ENCODE results near the gene DLX6. TPM values are rescaled to one million over a fixed set of nuclear protein-coding genes. Genes with fewer than 3 reads are reported as not detected.

Gene DLX6
- total RNA-seq, 2 donors from 2014 or later, result not detected

DNA sequence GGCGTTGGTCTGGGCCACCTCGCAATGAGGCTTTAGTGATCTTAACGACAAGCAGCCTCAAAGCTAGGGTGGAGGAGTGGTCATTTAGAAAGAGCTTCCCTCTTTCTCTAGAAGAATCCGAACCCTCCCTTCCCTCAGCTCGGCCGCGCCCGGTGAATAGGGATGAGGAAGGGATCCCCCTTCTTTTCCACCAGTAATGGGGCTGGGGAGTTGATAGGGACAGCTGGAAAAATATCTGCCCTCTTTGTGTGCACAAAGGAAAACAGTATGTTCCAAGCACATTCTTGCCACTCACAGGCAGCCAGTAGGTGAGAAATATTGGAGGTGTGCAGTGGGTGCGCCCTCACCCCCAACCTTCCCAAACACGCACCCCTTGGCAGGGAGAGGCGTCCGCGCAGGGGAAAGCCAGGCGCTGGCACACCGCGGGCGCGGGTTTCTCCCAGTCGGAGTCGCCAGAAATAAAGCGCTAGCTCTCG, 12.8 kb downstream of the DLX6 start:
- DNase-seq (no peak), ATAC-seq (no peak)
- H3K4me3 Mint-ChIP-seq, result no peak overlapping the region
- H3K27me3 Mint-ChIP-seq, result peaks cover 97% of the 10 kb centered on the region
- peaks cover 20% of the 10 kb centered on the region for H3K4me1 Mint-ChIP-seq
- H3K36me3 Mint-ChIP-seq (ENCODE audit: low read depth), result peaks cover 13% of the 10 kb centered on the region
- H3K9me3 ChIP-seq (ENCODE audit: control insufficient read depth, low read length, poor library complexity, severe bottlenecking), result no peaks in the 10 kb centered on the region
- H3K27ac Mint-ChIP-seq, result no peak overlapping the region

DNA sequence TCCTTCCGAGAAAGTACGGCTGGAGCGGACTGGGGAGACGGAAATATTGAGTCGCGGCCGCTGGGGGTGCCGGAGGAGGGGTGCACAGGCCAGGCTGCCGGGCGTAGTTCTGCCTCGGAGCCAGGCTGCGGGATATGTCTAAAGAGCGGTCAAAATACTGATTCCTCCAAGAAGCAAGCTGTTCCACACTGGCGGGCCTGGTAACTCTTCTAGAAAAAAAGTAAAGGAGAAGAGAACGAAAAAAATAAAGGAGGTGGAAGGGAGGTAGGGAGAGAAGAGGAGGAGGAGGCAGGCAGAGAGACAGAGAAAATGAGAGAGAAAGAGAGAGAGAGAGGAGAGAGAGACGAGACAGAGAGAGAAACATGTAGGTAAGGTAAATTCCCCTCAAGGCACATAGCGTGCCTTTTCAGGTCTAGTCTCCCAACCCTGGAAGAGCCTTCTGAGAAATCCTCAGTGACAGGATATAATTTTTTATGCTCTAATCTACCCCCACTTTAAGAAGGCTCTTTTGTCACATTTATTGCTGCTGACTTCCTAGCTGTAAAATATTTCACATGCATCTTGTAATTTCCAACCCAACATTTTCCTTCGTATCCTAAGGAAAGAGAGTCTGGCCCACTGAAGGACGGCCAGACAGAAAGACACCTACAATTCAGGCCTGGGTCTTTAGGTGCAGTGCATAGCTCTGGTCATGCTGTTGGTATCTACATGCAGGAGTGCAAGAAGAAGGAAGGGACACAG, 13.6 kb downstream of the DLX6 start:
- DNase-seq (no peak), ATAC-seq (no peak)
- Mint-ChIP-seq H3K4me3 (no peak overlapping the region), H3K36me3 (ENCODE audit: low read depth) (peaks cover 13% of the 10 kb centered on the region), H3K4me1 (peaks cover 18% of the 10 kb centered on the region), H3K27ac (no peak overlapping the region), H3K27me3 (peaks cover 95% of the 10 kb centered on the region)
- no peaks in the 10 kb centered on the region for H3K9me3 ChIP-seq (ENCODE audit: control insufficient read depth, low read length, poor library complexity, severe bottlenecking)

GRCh38 chr7:97019710-97020225, 14.4 kb downstream of the DLX6 start:
- ATAC-seq (no peak), DNase-seq (no peak)
- Mint-ChIP-seq H3K4me1 (peaks cover 24% of the 10 kb centered on the region), H3K36me3 (ENCODE audit: low read depth) (peaks cover 13% of the 10 kb centered on the region), H3K4me3 (no peak overlapping the region), H3K27me3 (peaks cover 95% of the 10 kb centered on the region), H3K27ac (no peak overlapping the region)
- no peaks in the 10 kb centered on the region for H3K9me3 ChIP-seq (ENCODE audit: control insufficient read depth, low read length, poor library complexity, severe bottlenecking)

DNA sequence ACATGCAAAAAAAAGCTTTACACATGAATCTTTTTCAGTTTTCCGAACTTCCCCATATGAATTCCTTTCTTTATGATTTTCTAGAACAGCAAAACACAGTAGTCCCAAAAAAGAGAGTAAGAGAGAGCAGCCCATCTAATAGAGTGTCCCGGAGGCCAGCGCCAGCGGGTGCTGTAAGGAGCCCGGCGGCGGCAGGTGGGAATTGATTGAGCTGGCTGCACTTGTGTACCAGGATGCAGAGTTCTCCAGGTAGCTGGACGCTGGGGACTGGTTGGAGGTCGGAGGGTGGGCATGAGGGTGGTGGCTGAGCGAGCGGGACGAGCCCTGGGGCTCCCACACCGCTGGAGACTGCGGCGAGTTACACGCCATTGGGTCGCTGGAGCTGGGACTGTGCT, 15.2 kb downstream of the DLX6 start:
- Mint-ChIP-seq H3K4me1 (peaks cover 28% of the 10 kb centered on the region), H3K27me3 (peaks cover 95% of the 10 kb centered on the region), H3K4me3 (peak overlapping the region; percentile 1)

GRCh38 chr7:97020996-97021746, 15.8 kb downstream of the DLX6 start:
- Mint-ChIP-seq H3K4me1 (peaks cover 33% of the 10 kb centered on the region), H3K27me3 (peaks cover 95% of the 10 kb centered on the region), H3K36me3 (ENCODE audit: low read depth) (peaks cover 13% of the 10 kb centered on the region), H3K4me3 (peak overlapping the region; percentile 58), H3K27ac (peak overlapping the region; percentile 51)
- no peaks in the 10 kb centered on the region for H3K9me3 ChIP-seq (ENCODE audit: control insufficient read depth, low read length, poor library complexity, severe bottlenecking)
- no peak for ATAC-seq
- no peak for DNase-seq

More for the DNA sequence above, 15.2 kb downstream of the DLX6 start:
- ATAC-seq, result no peak
- peak overlapping the region; percentile 51 for H3K27ac Mint-ChIP-seq
- peaks cover 13% of the 10 kb centered on the region for H3K36me3 Mint-ChIP-seq (ENCODE audit: low read depth)
- no peak for DNase-seq
- H3K9me3 ChIP-seq (ENCODE audit: control insufficient read depth, low read length, poor library complexity, severe bottlenecking), result no peaks in the 10 kb centered on the region

DNA sequence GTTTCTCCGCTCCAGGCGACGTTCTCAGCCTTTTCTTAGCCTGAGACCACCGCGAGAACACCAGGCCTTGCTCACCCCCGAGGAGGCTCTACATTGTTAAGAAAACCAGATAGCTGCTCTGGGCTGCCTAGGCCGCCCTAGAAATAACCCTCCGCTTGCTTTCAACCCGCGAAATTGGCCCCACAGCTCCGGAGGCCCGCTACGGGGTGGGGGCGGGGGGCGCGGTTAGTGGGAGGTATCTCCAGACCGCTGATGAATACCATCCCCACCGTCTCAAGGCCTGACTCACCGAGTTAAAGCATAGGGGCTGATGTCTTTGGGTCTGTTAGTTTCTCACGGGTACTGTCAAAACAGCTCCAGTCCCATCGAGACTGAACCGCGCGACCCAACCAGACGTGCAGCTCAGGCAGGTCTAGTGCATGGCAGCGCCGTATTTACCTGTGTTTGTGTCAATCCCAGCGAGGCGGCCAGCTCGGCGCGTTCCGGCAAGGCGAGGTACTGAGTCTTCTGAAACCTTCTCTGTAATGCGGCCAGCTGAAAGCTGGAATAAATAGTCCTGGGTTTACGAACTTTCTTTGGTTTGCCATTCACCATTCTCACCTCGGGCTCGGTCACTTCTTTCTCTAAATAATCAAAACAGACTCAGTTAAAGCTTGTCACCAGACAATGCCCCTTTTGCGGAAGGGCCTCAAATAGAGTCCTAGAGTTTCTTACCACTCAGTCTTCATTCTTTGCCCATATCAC, 16.6 kb downstream of the DLX6 start:
- Mint-ChIP-seq H3K27ac (no peak overlapping the region), H3K4me3 (peak overlapping the region; percentile 58)

DNA sequence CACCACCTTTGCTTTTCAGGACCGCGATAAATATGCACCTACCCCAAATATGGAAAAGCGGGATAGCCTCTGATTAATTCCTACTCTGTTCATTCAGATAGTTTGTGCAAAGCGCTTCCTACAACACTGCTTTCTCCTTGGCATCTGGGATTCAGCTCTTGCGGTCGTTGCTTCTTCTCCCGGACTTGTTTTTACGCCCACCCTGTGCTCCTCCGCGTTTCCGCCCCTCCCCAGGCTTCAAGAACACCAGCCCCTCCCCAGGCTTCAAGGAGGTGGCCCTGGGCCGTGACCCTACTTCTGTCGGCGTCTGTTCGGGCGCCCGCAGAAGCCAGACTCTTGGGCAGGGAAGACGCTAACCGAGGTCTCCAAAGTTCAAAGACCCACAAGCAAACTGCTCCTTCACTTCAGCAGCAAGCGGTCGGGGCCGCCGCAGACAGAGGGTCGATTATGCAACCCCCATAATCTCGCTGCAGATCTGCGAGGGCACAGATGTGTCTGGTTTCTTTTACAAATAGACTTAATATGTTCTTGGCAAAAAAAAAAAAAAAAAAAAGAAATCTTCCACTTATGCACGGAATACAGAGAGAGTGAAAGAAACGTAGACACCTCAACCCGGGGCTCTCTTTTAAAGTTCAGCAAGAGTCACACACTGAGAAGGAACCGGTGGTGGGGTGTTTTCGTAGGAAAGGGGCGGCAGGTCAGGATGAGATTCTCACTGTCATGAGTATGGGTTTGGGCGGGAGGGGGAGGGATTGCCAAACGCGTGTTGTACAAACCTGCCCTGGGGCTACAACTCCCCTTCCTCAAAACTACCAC, 17.3 kb downstream of the DLX6 start:
- peaks cover 9% of the 10 kb centered on the region for H3K36me3 Mint-ChIP-seq (ENCODE audit: low read depth)

More for the DNA sequence above, 16.6 kb downstream of the DLX6 start:
- Mint-ChIP-seq H3K36me3 (ENCODE audit: low read depth) (peaks cover 13% of the 10 kb centered on the region), H3K4me1 (peaks cover 41% of the 10 kb centered on the region), H3K27me3 (peaks cover 95% of the 10 kb centered on the region)
- H3K9me3 ChIP-seq (ENCODE audit: control insufficient read depth, low read length, poor library complexity, severe bottlenecking), result no peaks in the 10 kb centered on the region
- ATAC-seq, result no peak
- no peak for DNase-seq

GRCh38 chr7:97024209-97025129, 19.1 kb downstream of the DLX6 start, which contains the start of gene DLX5:
Gene DLX5 (minus strand): TSS chr7:97024831. CDS start chr7:97024623, 208 bp downstream.
- no peaks in the 10 kb centered on the region for H3K9me3 ChIP-seq (ENCODE audit: control insufficient read depth, low read length, poor library complexity, severe bottlenecking)
- H3K36me3 Mint-ChIP-seq (ENCODE audit: low read depth), result peaks cover 5% of the 10 kb centered on the region
- H3K4me1 Mint-ChIP-seq, result peaks cover 40% of the 10 kb centered on the region
- H3K27me3 Mint-ChIP-seq, result peaks cover 87% of the 10 kb centered on the region
- no peak for ATAC-seq
- peak within 1 kb of the TSS; percentile 69 for H3K4me3 Mint-ChIP-seq
- no peak for DNase-seq
- H3K27ac Mint-ChIP-seq, result peak within 1 kb of the TSS; percentile 76

More for the DNA sequence above, 17.3 kb downstream of the DLX6 start:
- no peak overlapping the region for H3K27ac Mint-ChIP-seq
- ATAC-seq, result no peak
- H3K9me3 ChIP-seq (ENCODE audit: control insufficient read depth, low read length, poor library complexity, severe bottlenecking), result no peaks in the 10 kb centered on the region
- H3K4me3 Mint-ChIP-seq, result peak overlapping the region; percentile 10
- H3K4me1 Mint-ChIP-seq, result peaks cover 43% of the 10 kb centered on the region
- DNase-seq, result no peak
- H3K27me3 Mint-ChIP-seq, result peaks cover 95% of the 10 kb centered on the region

DNA sequence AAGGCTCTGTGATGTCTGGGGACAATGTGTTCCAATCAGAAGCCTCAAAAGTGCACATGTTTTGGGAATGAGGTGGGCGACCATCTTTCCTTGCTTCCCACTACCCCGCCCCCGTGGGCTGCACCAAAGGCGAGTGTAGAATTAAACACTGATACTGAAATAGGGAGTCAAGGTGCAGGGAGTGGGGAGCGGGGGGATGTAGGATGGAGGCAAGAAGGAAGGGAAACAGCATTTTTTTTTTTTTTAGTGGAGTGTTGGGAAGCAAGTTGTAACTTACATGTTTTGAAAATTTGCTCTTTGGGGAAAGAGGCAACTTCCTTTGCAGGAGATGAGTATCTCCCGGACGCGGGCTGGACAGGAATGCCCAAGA, 19.8 kb downstream of the DLX6 start:
- Mint-ChIP-seq H3K4me1 (peaks cover 40% of the 10 kb centered on the region), H3K27ac (peak overlapping the region; percentile 76), H3K36me3 (ENCODE audit: low read depth) (peaks cover 5% of the 10 kb centered on the region), H3K27me3 (peaks cover 81% of the 10 kb centered on the region), H3K4me3 (peak overlapping the region; percentile 19)
- ATAC-seq (no peak), DNase-seq (no peak)
- H3K9me3 ChIP-seq (ENCODE audit: control insufficient read depth, low read length, poor library complexity, severe bottlenecking), result no peaks in the 10 kb centered on the region

GRCh38 chr7:97025983-97026714, 20.8 kb downstream of the DLX6 start:
- DNase-seq (no peak), ATAC-seq (peak; percentile 54)
- H3K36me3 Mint-ChIP-seq (ENCODE audit: low read depth), result peaks cover 2% of the 10 kb centered on the region
- no peak overlapping the region for H3K27ac Mint-ChIP-seq
- H3K27me3 Mint-ChIP-seq, result peaks cover 76% of the 10 kb centered on the region
- H3K4me1 Mint-ChIP-seq, result peaks cover 40% of the 10 kb centered on the region
- no peaks in the 10 kb centered on the region for H3K9me3 ChIP-seq (ENCODE audit: control insufficient read depth, low read length, poor library complexity, severe bottlenecking)
- H3K4me3 Mint-ChIP-seq, result peak overlapping the region; percentile 84

Data from T-helper 17 cell (primary cell).